Activated T-helper 1 cell treated with Interleukin-2 at 50 U/mL for 16 hours (primary cell): ENCODE data around the gene GRIK1.

Source experiments
- DNase-seq: peaks from one replicate; pipeline ENCODE4 v3.0.0-alpha.2; 2020; ENCODE audit warnings: low read depth

Gene GRIK1

DNA sequence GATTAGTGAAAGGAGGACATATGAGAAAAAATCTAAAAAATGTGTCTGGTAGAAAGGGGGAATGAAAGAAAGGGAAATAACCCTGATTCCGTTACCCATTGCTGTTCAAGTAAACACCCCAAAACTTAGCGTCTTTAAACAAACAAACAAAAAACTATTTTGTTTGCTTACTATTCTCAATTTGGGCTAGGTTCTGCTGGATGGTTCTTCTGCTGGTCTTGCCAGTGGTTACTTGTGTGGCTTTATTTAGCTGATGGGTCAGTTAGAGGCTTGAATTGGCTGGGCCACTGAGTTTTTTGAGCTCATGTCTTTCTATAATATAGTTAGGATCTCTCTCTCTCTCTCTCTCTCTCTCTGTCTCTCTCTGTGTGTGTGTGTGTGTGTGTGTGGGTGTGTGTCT lies 112.1 kb downstream of the GRIK1 start:
- no peak for DNase-seq

- no peak for DNase-seq
Observed at GRCh38 chr21:29827236-29827635, 112.6 kb downstream of the GRIK1 start.

GRCh38 chr21:29826386-29826785 lies 113.4 kb downstream of the GRIK1 start:
- no peak for DNase-seq

DNA sequence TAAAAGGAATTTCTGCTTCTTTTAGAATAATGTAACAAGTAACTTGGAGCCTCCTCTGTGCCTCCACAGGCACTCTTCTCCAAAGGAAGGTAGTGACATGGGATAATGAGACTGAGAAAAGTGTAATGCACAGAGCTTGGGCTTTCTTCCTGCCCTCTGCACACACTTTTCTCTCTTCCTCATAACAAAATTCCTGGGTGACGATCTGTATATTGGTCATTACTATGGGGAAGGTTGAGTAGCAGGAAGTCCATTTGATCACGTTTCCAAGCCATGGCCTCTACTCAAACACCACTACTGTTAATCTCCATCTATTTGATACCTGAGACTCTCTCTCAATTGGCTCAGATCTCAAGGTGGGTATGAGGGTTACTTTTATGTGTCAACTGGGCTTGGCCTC lies 113.9 kb downstream of the GRIK1 start:
- no peak for DNase-seq

DNA sequence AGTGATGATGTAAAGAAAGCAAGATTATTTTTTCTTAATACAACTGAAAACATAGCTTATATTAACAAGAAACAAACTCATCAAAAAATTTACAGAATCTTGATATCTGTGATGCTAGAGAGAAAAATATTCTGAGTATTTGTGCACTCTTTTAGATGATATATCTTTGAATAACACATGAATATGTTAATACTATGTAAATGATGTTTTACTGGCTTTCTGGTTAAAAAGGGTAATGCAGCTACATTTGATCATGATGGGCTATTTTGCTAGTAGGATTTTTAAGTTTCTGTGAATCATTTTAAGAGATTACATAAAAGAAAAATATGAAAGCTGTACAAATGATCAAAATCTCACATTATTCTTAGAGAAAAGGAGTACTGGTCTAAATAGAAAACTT lies 114.5 kb downstream of the GRIK1 start:
- no peak for DNase-seq

DNA sequence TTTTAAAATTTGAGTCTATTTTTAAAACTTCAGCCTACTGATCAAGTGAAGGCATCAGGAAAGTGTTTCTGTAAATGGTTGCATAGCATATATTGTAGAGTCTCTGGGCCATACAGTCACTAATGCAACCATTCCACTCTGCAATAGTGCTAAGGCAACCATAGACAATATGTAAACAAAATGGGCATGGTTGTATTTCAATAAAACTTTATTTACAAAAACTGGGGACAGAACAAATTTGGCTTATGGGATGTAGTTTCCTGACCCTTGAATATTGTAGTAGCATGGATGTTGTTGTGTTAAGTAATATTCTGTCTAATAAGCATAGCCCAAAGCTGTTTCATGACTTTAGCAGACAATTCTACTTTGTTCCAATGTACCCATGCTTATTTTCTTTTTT lies 117.7 kb downstream of the GRIK1 start:
- no peak for DNase-seq

GRCh38 chr21:29821230-29821629 lies 118.6 kb downstream of the GRIK1 start:
- no peak for DNase-seq

DNA sequence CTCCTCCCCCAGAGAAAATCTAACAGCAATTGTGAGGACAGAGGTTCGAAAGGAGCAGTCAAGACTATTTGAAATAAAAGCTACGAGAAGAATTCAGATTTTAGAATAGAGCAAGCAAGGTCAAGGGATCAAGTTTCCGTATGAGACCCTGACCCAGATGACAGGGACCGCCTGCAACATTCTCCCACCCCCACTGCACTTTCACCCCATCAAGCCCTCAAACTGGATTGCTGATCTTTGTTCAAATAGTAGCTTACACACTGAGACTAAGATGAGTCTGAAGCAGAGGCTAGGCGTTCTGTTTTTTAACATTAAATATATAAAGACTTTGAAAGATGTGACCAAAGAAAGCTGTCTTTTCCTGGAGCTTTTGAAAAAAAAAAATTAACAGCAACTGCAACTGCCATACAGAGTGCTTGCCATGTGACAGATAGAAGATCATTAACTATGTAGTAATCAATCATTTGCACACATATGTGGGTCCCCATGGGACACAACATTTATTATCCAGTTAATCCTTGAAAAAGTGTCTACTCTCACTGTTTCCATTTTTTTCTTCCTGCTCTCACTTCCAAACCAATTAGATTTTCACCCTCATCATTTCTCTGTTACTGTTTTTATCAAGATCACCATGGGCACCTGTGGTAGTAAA lies 120.0 kb downstream of the GRIK1 start:
- DNase-seq = no peak

GRCh38 chr21:29818383-29818921 lies 121.3 kb downstream of the GRIK1 start:
- no peak for DNase-seq

DNA sequence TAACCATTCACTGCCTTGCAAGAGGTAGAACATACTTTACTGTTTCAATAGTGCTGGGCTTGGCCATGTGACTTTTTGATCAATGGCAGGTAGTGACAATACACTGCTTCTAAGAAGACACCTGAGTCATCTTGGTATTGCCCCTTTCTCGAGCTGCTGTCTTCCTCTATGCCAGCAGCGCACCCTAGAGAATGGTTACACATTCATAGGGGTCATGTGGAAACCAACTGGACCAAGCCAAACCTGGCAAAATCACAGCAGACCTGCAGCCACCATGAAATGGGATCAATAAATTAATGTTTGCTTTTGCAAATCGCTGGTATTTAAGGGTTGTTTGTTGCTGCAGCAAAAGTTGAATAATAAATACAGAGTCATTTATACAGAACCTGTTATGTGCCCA lies 122.3 kb downstream of the GRIK1 start:
- no peak for DNase-seq

GRCh38 chr21:29812947-29813346 lies 126.8 kb downstream of the GRIK1 start:
- DNase-seq = no peak

DNA sequence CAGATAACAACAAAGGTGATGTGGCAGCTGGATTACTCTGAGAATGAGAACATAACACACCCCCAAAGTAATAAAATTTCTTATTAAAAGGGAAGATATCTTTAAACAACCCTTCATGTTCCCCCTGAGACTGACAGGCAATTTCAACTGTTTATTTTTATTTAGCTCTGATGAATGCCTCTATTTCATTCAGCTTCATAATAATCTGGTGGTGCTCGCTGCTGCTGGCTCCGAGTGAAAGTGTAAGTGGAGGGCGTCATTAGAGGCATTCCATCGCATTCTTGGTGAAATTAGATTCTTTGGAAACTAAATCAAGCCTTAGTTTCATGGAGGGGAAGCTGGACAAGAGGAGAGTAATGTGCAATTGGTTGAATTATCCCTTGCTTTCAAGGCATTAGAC lies 128.9 kb downstream of the GRIK1 start:
- no peak for DNase-seq

DNA sequence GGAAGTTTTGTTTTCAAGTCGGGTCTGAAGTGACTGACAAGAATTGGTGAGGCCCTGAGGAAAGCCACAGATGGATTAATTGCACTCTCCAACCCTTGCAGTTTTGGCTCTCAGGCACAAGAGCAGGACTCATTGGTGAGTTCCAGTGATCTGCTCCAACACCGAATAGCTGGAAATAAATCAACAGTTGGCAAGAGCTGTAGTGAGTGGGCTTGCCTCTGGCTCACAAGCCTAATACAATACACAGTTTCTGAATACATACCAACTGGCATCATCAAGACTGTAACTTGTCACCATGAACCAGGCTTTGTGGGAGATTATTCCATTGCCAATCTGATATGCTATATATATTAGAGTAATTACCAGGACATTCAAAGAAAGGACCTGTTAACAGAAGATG lies 131.6 kb downstream of the GRIK1 start:
- no peak for DNase-seq

- no peak for DNase-seq
Observed at GRCh38 chr21:29805105-29805504, 134.7 kb downstream of the GRIK1 start.

- DNase-seq = no peak
Observed at GRCh38 chr21:29803191-29803590, 136.6 kb downstream of the GRIK1 start.

DNA sequence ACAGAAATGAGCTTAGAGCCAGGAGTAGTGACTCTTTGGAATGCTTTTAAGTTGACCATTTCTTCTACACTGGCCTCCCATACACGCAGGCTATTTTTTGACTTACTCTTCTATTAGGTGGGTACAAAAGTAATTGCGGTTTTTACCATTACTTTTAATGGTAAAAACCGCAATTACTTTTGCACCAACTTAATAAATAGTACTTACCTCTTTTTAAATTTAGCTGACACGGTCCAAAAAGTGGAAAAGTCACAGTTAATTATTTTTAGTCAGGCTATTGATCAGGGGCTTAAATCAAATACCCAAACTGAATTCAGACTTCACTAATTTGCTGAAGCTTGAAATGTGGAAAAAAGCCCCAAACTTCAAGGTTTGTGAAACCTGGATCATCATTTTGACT lies 138.7 kb downstream of the GRIK1 start:
- no peak for DNase-seq

GRCh38 chr21:29800056-29800455 lies 139.7 kb downstream of the GRIK1 start:
- DNase-seq = no peak

DNA sequence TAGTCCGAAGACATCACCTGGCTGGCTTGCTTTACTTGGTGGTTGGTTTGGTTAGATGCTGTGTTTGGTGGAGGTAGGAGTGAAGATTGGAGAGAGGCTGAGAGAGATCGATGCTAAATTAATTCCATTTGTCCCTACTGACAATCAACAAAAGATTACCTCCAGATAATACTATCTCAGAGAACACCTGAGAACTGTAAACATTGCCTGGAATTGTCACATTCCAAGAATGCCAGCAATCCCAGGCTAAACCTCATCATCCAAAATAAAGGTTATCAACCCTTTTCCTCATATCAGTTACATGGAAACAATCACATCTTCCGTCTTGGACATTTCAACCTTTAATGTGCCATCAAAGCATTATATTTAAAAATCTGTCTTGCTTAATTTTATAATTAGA lies 141.0 kb downstream of the GRIK1 start:
- DNase-seq = no peak

GRCh38 chr21:29797155-29797554 lies 142.6 kb downstream of the GRIK1 start:
- no peak for DNase-seq

DNA sequence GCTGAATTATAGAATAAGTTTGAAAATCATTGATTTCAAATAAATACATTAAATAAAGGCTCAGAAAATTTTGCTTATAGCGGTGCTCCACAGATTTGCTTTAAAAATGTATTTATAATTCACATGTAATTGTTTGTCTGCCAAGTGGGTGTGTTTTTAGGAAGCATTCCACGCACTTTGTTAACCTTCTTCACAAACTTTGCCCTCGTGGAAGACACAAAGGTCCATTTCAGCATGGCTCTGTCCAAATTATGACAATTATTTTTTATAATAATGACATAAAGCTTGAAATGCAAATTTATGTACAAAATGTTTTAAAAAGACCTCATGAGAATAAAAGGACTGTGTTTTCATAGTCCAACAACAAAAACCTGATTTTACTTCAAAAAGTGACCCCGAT lies 146.1 kb downstream of the GRIK1 start:
- no peak for DNase-seq

- no peak for DNase-seq
Observed at GRCh38 chr21:29789393-29789792, 150.4 kb downstream of the GRIK1 start.

DNA sequence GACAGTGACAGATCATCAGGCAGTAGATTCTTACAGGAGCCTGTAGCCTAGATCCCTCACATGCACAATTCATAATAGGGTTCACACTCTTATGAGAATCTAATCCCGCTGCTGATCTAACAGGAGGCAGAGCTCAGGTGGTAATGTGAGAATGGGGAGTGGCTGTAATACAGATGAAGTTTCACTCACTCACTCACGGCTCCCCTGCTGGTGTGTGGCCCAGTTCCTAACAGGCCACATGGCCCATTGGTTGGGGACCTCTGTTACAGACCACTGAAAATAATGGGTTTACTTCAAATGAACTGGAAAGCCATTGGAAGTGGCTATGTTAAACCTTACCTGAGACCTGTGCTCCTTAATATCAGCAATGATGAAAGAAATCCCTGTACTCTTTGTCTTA lies 151.0 kb downstream of the GRIK1 start:
- no peak for DNase-seq

DNA sequence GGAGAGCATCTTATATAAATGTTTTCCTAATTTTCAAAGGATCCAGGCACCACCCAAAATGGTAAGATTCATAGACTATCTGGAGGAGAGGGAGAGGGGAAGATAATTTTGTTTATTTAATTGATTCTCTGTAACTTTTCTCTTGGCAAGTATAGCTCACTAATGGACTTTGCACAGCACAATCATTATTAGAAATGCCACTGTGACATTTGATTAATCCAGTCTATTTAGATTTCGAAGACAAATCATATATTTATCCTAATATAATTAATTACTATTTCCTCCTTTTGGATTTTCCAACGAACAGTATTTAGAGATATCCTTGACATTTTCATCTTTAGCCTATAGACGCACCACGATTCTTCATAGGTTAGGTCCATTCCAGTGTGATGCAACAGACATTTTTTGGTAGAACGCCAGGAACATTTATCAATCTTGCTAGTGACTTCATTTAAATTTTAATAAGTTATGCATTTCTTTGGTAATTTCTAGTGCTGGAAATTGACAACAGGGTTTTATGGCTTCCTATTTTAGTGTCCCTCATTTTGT lies 152.4 kb downstream of the GRIK1 start:
- DNase-seq = no peak
